GM12891 (cell line): ENCODE measurements around the gene TPO.
A peak's percentile ranks its signal among the peaks of the same experiment; 100 is the strongest.

Experiments
- DNase-seq: peaks from one replicate; pipeline ENCODE4 v3.0.0; 2011; ENCODE audit warnings: low spot score; ENCODE audit not compliant: insufficient read length
- FAIRE-seq: peaks from 2 replicates; lab custom pipeline; 2011; peaks lifted over from hg19 to GRCh38; lab: Jason Lieb, UNC
- PAX5 ChIP-seq: IDR thresholded peaks from 2 replicates; pipeline ENCODE4 v1.6.1; 2011; ENCODE audit warnings: low read length, moderate library complexity, mild to moderate bottlenecking; ENCODE audit not compliant: insufficient read depth, severe bottlenecking
- POLR2A ChIP-seq: IDR thresholded peaks from 2 replicates; pipeline ENCODE4 v1.6.1; 2011; ENCODE audit warnings: low read depth, low read length, control low read depth
- POLR2AphosphoS5 ChIP-seq: IDR thresholded peaks from 2 replicates; pipeline ENCODE4 v1.6.1; 2011; ENCODE audit warnings: low read depth, low read length, control low read depth
- POU2F2 ChIP-seq: IDR thresholded peaks from 2 replicates; pipeline ENCODE4 v1.6.1; 2011; ENCODE audit warnings: low read depth, mild to moderate bottlenecking, control low read depth, low read length, moderate library complexity
- SPI1 ChIP-seq: IDR thresholded peaks from 2 replicates; pipeline ENCODE4 v1.6.1; 2011; ENCODE audit warnings: low read depth, low read length, control low read depth
- TAF1 ChIP-seq: IDR thresholded peaks from 2 replicates; pipeline ENCODE4 v1.6.1; 2011; ENCODE audit warnings: low read depth, low read length, control low read depth

TPO gene

DNA sequence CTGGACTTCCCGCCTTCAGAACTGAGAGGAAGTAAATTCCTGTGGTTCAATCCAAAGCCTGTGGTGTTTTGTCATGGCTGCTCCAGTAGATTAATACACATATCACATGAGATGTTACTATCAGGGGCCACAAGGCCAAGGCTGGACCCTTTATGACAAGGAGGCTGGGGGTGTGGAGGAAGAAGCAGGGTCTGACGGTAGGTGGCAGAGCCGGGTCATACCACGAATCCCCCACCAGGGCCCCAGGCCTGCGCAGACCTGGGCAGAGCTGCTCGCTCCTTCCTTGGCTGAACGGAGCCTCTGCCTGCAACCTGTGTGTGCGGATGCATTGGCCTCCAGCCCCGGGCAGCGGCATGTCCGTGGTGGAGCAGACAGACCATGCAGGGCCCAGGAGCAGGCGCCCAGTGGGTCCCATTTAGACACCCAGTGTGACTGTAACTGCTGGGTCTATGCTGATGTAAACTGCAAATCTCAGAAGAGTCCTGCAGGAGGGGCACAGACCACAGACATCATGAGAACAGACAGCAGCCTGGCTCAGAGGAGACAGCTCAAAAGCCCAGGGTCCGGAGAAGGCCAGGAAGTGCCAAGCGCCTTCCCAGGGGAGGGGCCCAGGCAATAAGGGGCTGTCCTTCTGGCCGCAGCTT lies 175.8 kb downstream of the TPO start:
- no peak for FAIRE-seq
- no peak for TF ChIP-seq POU2F2
- no peak for TF ChIP-seq POLR2A
- TF ChIP-seq PAX5, result no peak
- no peak for TF ChIP-seq TAF1
- TF ChIP-seq SPI1, result no peak
- no peak for TF ChIP-seq POLR2AphosphoS5
- peak; percentile 60 for DNase-seq

DNA sequence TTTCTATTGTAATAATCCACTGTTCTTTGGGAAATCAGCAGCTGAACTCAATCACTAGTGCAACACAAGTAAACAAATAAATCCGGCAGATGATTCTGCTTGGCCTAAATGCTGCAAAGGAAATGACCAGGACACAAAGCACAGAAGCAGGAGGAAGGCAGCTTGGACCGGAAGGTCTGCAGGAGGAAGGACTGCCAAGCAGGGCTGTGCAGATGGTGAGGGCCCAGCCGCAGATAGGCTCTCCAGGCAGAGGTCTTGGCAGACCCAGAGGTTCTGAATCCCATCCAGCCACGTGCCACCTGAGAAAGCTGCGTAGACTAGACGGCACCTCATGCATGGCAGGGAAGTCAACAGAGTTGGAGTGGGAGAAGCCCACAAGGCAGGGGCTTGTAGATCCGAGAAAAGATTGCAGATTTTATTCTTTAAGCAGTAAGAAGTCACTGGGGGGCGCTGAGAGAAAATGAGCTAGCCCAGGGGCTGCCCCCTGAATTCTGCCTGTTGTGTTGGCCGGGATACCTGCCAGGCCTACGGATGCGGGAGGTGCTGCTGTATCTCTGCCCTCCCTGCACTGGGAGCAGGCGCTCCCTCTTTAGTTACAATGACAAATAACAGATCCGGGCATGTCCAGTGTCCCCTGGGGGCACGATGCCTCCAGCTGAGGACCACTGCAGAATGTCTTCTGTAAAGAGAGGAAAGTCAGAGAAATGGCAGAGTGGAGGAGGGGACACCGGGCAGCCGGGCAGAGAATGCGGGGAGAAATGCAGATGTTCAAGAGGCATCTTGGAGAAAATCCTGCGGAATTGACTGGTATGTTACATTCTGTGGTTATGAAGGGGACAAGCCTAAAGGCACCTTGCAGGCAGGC lies 177.6 kb downstream of the TPO start:
- no peak for DNase-seq
- no peak for FAIRE-seq
- TF ChIP-seq SPI1, result no peak
- no peak for TF ChIP-seq TAF1
- TF ChIP-seq POLR2AphosphoS5, result no peak
- no peak for TF ChIP-seq POLR2A
- TF ChIP-seq PAX5, result no peak
- no peak for TF ChIP-seq POU2F2

DNA sequence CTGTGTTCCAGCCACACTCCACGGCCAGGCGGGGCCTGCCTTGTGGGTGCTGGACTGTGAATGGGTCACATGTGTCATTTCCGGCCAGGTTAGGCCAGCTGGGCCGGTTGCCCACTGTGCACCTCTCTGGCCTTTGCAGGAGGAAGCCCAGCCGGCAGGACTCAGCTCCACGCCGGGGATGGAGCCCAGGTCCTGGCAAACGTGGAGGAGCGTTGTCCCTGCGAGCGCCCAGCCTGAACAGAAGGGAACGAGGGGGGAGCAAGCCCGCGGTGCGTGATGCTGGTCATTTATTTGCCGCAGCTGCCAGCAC lies 178.2 kb downstream of the TPO start:
- FAIRE-seq, result no peak
- no peak for TF ChIP-seq POU2F2
- no peak for TF ChIP-seq POLR2AphosphoS5
- TF ChIP-seq POLR2A, result no peak
- no peak for TF ChIP-seq PAX5
- no peak for TF ChIP-seq SPI1
- TF ChIP-seq TAF1, result no peak

More for the DNA sequence above, 178.2 kb downstream of the TPO start:
- DNase-seq, result no peak
